IPS DF 4.7 (cell line): ENCODE results near the gene OPRM1.
"Not testable (repeated sequence)": the region's sequence is repeated elsewhere in the genome, so short reads cannot be mapped to it uniquely, and the experiment has no call there.

Experiments used
- DNase-seq: peaks from one replicate; pipeline ENCODE4 v3.0.0-alpha.2; 2013; ENCODE audit warnings: low spot score; ENCODE audit errors: extremely low read depth

Gene OPRM1

DNA sequence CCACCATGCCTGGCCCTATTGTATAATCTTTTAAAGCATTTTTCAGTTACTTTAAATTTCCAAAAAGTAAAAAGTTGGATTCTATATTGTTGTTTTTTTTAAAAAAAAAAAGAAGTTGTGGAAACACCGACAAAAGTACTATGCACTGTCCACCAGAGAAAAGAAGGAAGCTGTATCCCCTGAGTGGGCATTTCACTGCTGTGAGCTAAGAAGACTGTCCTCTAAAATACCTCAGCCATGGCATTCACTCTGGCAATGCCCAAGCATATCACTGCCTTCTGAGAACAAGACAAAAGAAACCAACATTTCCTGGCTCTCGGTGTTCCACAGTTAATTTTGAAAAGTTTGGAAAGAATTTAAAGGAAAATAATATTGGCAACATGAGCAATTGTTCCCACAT lies 199.8 kb downstream of the OPRM1 start:
- no peak for DNase-seq

GRCh38 chr6:154239392-154239791 lies 200.4 kb downstream of the OPRM1 start:
- DNase-seq = no peak

DNA sequence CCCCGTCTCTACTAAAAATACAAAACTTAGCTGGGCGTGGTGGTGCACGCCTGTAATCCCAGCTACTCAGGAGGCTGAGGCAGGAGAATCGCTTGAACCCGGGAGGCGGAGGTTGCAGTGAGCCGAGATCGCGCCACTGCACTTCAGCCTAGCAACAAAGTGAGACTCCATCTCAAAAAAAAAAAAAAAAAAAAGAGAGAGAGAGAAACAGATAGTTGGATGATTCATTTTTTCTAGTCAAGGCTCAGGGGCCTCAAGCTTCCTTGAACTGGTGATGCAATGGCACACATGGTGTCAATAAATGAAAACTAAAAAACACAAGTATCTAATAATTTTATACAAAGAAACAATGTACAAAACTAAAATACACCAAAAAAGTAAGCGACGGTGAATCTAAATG lies 202.0 kb downstream of the OPRM1 start:
- not testable (repeated sequence) for DNase-seq

DNA sequence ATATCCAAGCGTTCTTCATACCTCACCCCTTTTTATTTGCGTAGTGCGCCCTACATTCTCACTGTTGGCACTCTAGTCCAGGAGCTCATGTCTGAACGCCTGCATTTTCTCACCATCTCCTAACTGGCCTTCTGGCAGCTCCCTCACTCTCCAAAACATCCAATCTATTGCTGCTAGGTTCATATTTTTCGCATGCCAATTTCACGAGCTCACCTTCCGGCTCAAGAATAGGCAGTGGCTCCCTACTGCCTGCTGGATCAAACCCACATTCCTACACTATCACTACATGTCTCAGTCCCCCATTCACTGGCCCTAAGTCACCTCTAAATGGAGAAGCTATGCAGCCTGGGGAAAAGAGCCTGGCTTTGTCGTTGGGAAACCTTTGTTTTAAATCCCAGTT lies 202.5 kb downstream of the OPRM1 start:
- no peak for DNase-seq

GRCh38 chr6:154242617-154243357 lies 203.7 kb downstream of the OPRM1 start:
- DNase-seq = no peak

GRCh38 chr6:154243793-154244750 lies 205.0 kb downstream of the OPRM1 start:
- DNase-seq = no peak

GRCh38 chr6:154245506-154245905 lies 206.5 kb downstream of the OPRM1 start:
- no peak for DNase-seq

DNA sequence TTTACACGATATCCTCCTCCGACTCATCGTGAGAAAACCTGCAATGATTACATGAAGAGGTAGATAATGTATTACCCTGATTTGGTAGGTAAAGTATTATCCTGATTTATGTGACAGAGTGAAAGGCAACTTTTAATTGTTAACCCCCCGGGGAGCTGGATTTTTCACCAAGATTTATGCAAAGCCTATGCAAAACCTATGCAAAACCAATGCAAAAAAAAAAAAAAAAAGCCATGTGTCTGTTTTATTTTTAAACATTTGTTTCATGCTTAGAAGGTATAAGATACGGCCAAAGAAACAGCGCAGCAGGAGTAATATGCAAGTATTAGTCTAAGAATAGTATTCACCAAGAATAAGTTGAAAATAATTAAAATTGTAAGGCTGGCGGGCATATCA lies 207.7 kb downstream of the OPRM1 start:
- DNase-seq = no peak

DNA sequence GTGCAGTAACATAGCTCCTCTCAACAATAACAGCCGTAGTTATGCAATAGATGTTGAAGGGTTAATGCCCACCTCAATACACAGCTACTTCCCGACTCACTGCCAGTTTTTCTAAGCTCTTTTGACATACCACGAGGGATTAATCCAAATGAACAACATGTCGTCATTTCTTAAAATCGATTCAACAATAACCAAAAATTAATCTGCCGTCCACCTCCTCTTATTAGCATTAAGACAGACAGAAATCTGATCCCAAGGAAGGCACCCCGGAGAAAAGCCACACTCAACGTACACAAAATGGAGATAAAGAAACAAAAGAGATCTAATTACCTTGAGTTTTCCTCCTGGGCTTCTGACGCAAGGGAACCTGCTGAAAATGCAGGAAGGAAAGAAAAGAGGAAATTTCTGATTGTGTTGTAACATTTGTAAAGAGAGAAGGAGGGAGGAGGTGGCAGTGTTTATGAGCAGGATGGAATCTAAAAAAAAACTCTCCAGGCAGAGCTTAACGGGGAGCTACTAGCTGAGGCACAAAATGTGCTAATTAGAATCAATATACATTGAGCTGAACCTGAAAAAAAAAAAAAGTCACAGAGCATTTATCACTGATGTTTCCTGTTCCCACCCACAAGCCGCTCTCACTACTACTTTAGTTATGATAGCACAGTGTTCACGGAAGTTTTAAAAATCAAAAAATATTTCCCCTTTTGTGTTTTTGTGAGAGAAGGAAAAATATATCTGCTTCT lies 208.2 kb downstream of the OPRM1 start:
- DNase-seq = no peak

DNA sequence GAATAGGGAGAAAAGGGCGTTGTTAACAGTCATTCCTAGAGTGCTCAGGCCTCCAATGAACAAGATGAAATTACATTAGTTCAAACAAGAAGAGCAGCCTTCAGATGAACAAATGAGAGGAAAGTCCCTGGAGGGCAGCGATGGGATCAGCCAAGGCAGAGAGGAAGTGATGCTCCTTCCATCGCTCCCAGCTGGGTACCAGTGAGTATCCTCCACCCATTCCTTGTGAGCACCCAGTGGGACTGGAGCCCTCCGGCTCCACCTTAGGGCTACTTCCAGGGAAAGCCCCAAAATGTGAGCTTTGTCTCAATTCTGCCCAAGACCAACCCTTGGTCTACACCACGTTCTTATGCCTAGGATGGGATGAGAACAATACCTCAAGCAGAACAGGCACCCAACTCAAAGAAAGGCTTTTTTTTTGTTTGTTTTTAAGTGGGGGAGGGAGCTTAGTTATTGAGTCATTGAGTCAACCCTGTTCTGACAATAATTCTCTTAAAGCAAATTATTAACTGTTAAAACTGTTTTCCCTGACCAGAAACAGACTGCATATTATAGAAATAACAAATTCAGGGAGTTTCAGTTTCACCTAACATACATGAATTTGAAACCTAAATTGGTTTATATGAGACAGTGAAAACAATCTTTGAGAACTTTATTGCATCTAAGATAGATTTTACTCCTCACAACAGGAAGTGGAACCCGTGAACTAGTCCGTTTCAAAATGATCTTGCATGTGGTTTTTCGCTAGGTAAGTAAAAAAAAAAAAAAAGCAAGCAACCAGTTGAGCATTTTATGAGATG lies 210.7 kb downstream of the OPRM1 start:
- DNase-seq = no peak

DNA sequence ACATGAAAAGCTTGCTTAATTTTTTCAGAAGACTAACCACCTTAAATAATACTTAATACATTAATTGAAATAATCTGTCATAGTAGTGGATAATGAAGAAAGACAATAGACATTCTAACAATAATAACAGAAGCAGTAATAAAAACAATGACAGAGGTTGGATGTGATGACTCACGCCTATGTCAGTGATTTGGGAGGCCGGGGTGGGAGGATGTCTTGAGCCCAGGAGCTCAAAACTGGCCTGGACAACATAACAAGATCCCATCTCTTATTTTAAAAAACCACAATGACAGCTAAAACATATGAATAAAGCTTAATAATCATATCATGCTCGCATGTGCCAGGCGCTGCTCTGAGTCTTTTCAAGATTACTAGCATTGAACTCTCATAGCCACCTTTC lies 212.1 kb downstream of the OPRM1 start:
- no peak for DNase-seq

DNA sequence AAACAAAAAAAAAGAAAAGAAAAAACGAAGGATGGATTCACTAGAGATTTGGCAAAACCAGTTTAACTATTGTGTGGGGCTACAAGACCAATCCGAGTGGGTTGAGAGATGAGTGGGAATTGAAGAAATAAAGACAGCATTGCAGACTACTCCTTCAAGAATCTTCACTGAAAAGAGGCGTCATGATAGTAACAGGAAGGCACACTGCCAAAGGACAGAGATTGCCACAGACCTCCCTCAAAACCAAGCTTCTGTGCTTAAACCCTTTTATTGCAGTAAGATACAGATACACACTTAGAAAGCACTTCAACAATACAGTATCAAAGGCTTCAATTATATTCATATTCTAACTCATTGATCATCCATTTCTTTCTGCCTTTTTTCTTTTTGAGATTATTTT lies 213.6 kb downstream of the OPRM1 start:
- DNase-seq = no peak

DNA sequence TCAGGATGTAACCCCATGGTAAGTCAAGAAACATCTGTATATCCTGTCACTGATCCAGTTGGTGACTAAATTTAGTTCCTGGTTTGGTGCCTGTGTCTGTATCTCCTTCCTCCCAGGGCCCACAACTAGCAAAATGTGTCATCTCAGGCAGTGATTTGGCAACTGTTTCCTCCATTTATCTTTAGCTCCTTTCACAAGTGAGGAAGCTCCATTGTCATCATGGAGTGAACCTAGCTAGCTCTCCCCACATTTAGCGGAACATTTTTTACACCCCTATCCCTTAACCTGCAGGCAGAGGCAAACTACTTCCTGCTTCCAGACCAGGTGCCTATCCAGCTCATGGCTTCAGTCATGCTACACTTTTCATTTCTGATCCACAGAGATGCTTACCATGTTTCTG lies 218.0 kb downstream of the OPRM1 start:
- DNase-seq = no peak

- DNase-seq = no peak
These were observed 219.2 kb downstream of the OPRM1 start for GRCh38 chr6:154258064-154258757.

DNA sequence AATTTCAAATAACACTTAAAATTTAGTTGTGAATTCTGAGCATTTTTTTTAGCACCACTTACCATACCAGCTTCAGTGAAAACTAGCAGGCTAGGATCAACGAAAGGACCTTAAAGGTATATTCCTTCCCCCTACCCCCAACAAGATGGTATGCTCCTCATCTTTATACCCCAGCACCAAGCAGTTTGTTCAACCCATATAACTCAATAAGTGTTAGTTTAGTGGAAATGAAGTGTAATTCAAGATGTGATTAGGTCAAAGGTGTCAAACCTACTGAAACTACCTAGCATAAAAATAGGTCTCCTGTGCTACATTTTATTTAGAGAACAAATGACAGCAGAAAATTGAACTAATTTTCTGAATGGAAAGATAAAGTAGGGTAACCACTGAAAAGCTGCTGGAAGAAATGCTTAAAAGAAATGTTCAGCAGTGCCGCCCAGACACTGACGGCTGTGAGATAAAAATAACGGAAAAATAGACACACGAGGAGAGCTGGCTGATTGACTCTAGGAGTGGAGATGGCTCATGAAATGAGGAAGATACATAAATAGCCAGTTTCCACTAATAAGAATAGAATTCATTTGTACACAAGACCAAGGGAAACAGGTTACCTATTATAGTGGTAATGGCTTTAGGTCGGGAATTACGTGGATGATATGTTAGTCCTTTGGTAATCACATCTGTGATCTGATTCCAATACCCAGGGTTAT lies 222.8 kb downstream of the OPRM1 start:
- no peak for DNase-seq

- DNase-seq = no peak
These were observed 227.6 kb downstream of the OPRM1 start for GRCh38 chr6:154266560-154267099.

GRCh38 chr6:154267508-154268106 lies 228.6 kb downstream of the OPRM1 start:
- no peak for DNase-seq

- no peak for DNase-seq
These were observed 229.4 kb downstream of the OPRM1 start for GRCh38 chr6:154268486-154268885.

GRCh38 chr6:154274168-154274567 lies 235.1 kb downstream of the OPRM1 start:
- no peak for DNase-seq
